SK-N-SH (cell line): ENCODE measurements around the gene GRPEL2.

ENCODE experiments used
- CTCF ChIP-seq: fragments of 200-600 bp; sonication (generic); IDR thresholded peaks from 2 replicates; pipeline ENCODE4 v1.6.1; 2017; ENCODE audit warnings: antibody characterized with exemption, mild to moderate bottlenecking, moderate library complexity
- EP300 ChIP-seq, 2 experiments: IDR thresholded peaks; 2 replicates each; pipeline versions ENCODE4 v1.4.0 to v1.6.1; 2012; ENCODE audit warnings: borderline replicate concordance in 1 of 2, low read depth in 1 of 2, low read length in 1 of 2
- FOXJ3 ChIP-seq: sonication (generic); formaldehyde crosslinking; IDR thresholded peaks from 2 replicates; pipeline ENCODE4 v1.5.1; 2020; ENCODE audit warnings: mild to moderate bottlenecking, missing genetic modification reagents
- GABPA ChIP-seq: IDR thresholded peaks from 2 replicates; pipeline ENCODE4 v1.4.0; 2012; ENCODE audit warnings: low read depth, mild to moderate bottlenecking
- JUND ChIP-seq: IDR thresholded peaks from 2 replicates; pipeline ENCODE4 v1.4.0; 2012
- MAX ChIP-seq: IDR thresholded peaks from 2 replicates; pipeline ENCODE4 v1.4.0; 2012; ENCODE audit warnings: low read depth
- MXI1 ChIP-seq: IDR thresholded peaks from 2 replicates; pipeline ENCODE4 v1.6.1; 2012; ENCODE audit warnings: mild to moderate bottlenecking, low read depth, low read length, improper control_type of control experiment
- NRF1 ChIP-seq: IDR thresholded peaks from 2 replicates; pipeline ENCODE4 v1.6.1; 2012; ENCODE audit warnings: low read depth, mild to moderate bottlenecking, low read length
- RAD21 ChIP-seq: IDR thresholded peaks from 2 replicates; pipeline ENCODE4 v1.6.1; 2012; ENCODE audit warnings: mild to moderate bottlenecking, low read length
- TAF1 ChIP-seq: IDR thresholded peaks from 2 replicates; pipeline ENCODE4 v1.6.1; 2012; ENCODE audit warnings: low read depth, mild to moderate bottlenecking, low read length, moderate library complexity, borderline replicate concordance
- TCF12 ChIP-seq: IDR thresholded peaks from 2 replicates; pipeline ENCODE4 v1.4.0; 2012
- TEAD4 ChIP-seq: IDR thresholded peaks from 2 replicates; pipeline ENCODE4 v1.4.0; 2012; ENCODE audit warnings: mild to moderate bottlenecking, borderline replicate concordance; ENCODE audit not compliant: insufficient read depth
- USF2 ChIP-seq: fragments of 150-350 bp; IDR thresholded peaks from 2 replicates; pipeline ENCODE4 v1.6.1; 2017; ENCODE audit warnings: antibody characterized with exemption, low read length, low read depth, borderline replicate concordance
- YY1 ChIP-seq: IDR thresholded peaks from 2 replicates; pipeline ENCODE4 v1.4.0; 2012; ENCODE audit warnings: low read depth, mild to moderate bottlenecking

- TF ChIP-seq TEAD4 (no peak), NRF1 (no peak), CTCF (no peak), EP300 (IDR thresholded peaks at IDR 0.05; ENCODE audit: borderline replicate concordance in 1 of 2, low read depth in 1 of 2, low read length in 1 of 2) (no peak), MAX (no peak), YY1 (no peak), GABPA (no peak), JUND (no peak), FOXJ3 (CRISPR knock-in tag) (no peak), RAD21 (no peak), MXI1 (no peak), TAF1 (no peak), TCF12 (no peak), USF2 (no peak)
Observed at GRCh38 chr5:149304195-149305078, 40.9 kb upstream of the GRPEL2 start.
